Trophoblast cell (in vitro differentiated cells and primary cell): ENCODE results near the gene PNPLA7.
"Not testable (repeated sequence)": the region's sequence is repeated elsewhere in the genome, so short reads cannot be mapped to it uniquely, and the experiment has no call there.

Source experiments
- DNase-seq, 2 donors: peaks; one replicate each; pipeline ENCODE4 v3.0.0-alpha.2; 2016
- H2AFZ ChIP-seq: 2 replicates; pipeline ENCODE4 v1.6.1; 2013; ENCODE audit warnings: low read length, moderate library complexity, mild to moderate bottlenecking; ENCODE audit not compliant: insufficient read depth, poor library complexity
- H2AK5ac ChIP-seq: 2 replicates; pipeline ENCODE4 v1.6.1; 2013; ENCODE audit warnings: mild to moderate bottlenecking, low read length
- H2BK120ac ChIP-seq: 2 replicates; pipeline ENCODE4 v1.6.1; 2013; ENCODE audit warnings: low read length, mild to moderate bottlenecking, moderate library complexity; ENCODE audit not compliant: insufficient read depth, poor library complexity
- H2BK12ac ChIP-seq: 2 replicates; pipeline ENCODE4 v1.6.1; 2013; ENCODE audit warnings: mild to moderate bottlenecking, low read length, moderate library complexity
- H2BK5ac ChIP-seq: 2 replicates; pipeline ENCODE4 v1.6.1; 2013; ENCODE audit warnings: low read length, low read depth, moderate library complexity, mild to moderate bottlenecking; ENCODE audit not compliant: poor library complexity
- H3K14ac ChIP-seq: 2 replicates; pipeline ENCODE4 v1.6.1; 2013; ENCODE audit warnings: mild to moderate bottlenecking, low read length
- H3K18ac ChIP-seq: 2 replicates; pipeline ENCODE4 v1.6.1; 2013; ENCODE audit warnings: mild to moderate bottlenecking, low read length
- H3K23ac ChIP-seq: 2 replicates; pipeline ENCODE4 v1.6.1; 2013; ENCODE audit warnings: low read length
- H3K27ac ChIP-seq: 2 replicates; pipeline ENCODE4 v1.5.1; 2013; ENCODE audit warnings: low read depth, mild to moderate bottlenecking, inconsistent platforms, low read length, moderate library complexity
- H3K27me3 ChIP-seq: 2 replicates; pipeline ENCODE4 v1.6.1; 2013; ENCODE audit warnings: inconsistent platforms, mild to moderate bottlenecking, low read length, moderate library complexity; ENCODE audit not compliant: insufficient read depth
- H3K36me3 ChIP-seq, 2 experiments: 1 replicate in 1 of 2; 2 replicates in 1 of 2; pipeline ENCODE4 v1.6.1; 2013; ENCODE audit warnings: low read length in 2 of 2, mild to moderate bottlenecking in 2 of 2, moderate library complexity in 1 of 2; ENCODE audit not compliant: insufficient read depth in 2 of 2, control insufficient read depth in 1 of 2
- H3K4ac ChIP-seq: 2 replicates; pipeline ENCODE4 v1.6.1; 2013; ENCODE audit warnings: low read depth, mild to moderate bottlenecking, low read length, moderate library complexity
- H3K4me1 ChIP-seq, 2 experiments: 1 replicate in 1 of 2; 2 replicates in 1 of 2; pipeline ENCODE4 v1.6.1; 2013; ENCODE audit warnings: low read length in 2 of 2, mild to moderate bottlenecking in 2 of 2, moderate library complexity in 1 of 2; ENCODE audit not compliant: insufficient read depth in 2 of 2, control insufficient read depth in 1 of 2
- H3K4me2 ChIP-seq: 2 replicates; pipeline ENCODE4 v1.6.1; 2013; ENCODE audit warnings: inconsistent platforms, mild to moderate bottlenecking, low read length, moderate library complexity
- H3K4me3 ChIP-seq: 2 replicates; pipeline ENCODE4 v1.5.1; 2013; ENCODE audit warnings: mild to moderate bottlenecking, low read depth, low read length, inconsistent platforms
- H3K79me1 ChIP-seq: one replicate; pipeline ENCODE4 v1.6.1; 2013; ENCODE audit warnings: low read length
- H3K79me2 ChIP-seq: 2 replicates; pipeline ENCODE4 v1.6.1; 2013; ENCODE audit warnings: low read length, mild to moderate bottlenecking; ENCODE audit not compliant: control insufficient read depth, insufficient read depth, poor library complexity
- H3K9ac ChIP-seq: 2 replicates; pipeline ENCODE4 v1.6.1; 2013; ENCODE audit warnings: mild to moderate bottlenecking, low read length
- H3K9me3 ChIP-seq: 2 replicates; pipeline ENCODE4 v1.6.1; 2013; ENCODE audit warnings: low read depth, mild to moderate bottlenecking, control low read depth, inconsistent platforms, low read length; ENCODE audit not compliant: insufficient read depth
- H4K12ac ChIP-seq: 2 replicates; pipeline ENCODE4 v1.6.1; 2013; ENCODE audit warnings: low read depth, mild to moderate bottlenecking, low read length, moderate library complexity
- H4K8ac ChIP-seq: 2 replicates; pipeline ENCODE4 v1.6.1; 2013; ENCODE audit warnings: low read depth, mild to moderate bottlenecking, low read length, moderate library complexity
- H4K91ac ChIP-seq: one replicate; pipeline ENCODE4 v1.6.1; 2013; ENCODE audit warnings: low read depth, mild to moderate bottlenecking, low read length, moderate library complexity
- WGBS: extraction: QIAGEN DNeasy Blood & Tissue Kit; methylation state at CpG from one replicate; pipeline ENCODE4 v1.1.7; 2013; ENCODE audit warnings: missing lambda C conversion rate; ENCODE audit not compliant: insufficient read length, insufficient coverage; ENCODE audit errors: extremely low coverage; 5-methylcytosine and 5-hydroxymethylcytosine counted together

The PNPLA7 gene

GRCh38 chr9:137520614-137521404, 29.4 kb downstream of the PNPLA7 start:
- Histone ChIP-seq H3K4me2 (no peak overlapping the region), H4K12ac (no peak overlapping the region), H3K27ac (no peak overlapping the region), H3K4me1 (no peaks in the 10 kb centered on the region), H3K14ac (no peak overlapping the region), H2AFZ (no peak overlapping the region), H3K23ac (no peak overlapping the region), H2BK5ac (no peak overlapping the region), H3K4me3 (no peak overlapping the region), H2AK5ac (no peak overlapping the region), H4K8ac (no peak overlapping the region), H3K18ac (no peak overlapping the region), H2BK12ac (no peak overlapping the region), H3K27me3 (no peaks in the 10 kb centered on the region), H3K79me2 (no peaks in the 10 kb centered on the region), H4K91ac (no peak overlapping the region), H2BK120ac (no peak overlapping the region), H3K9me3 (peaks cover 5% of the 10 kb centered on the region), H3K79me1 (no peaks in the 10 kb centered on the region), H3K36me3 (no peaks in the 10 kb centered on the region), H3K4ac (no peak overlapping the region), H3K9ac (no peak overlapping the region)
- no peak for DNase-seq
- no CpG with 5 or more reads among the region's 30 CpGs for WGBS

GRCh38 chr9:137519553-137519952, 30.6 kb downstream of the PNPLA7 start:
- Histone ChIP-seq H3K4me1 (no peaks in the 10 kb centered on the region), H3K18ac (no peak overlapping the region), H2BK5ac (no peak overlapping the region), H3K9ac (no peak overlapping the region), H2BK12ac (no peak overlapping the region), H4K12ac (no peak overlapping the region), H3K14ac (no peak overlapping the region), H3K79me2 (no peaks in the 10 kb centered on the region), H3K23ac (no peak overlapping the region), H3K4me3 (no peak overlapping the region), H3K27ac (no peak overlapping the region), H3K79me1 (no peaks in the 10 kb centered on the region), H3K36me3 (no peaks in the 10 kb centered on the region), H3K4ac (no peak overlapping the region), H4K91ac (no peak overlapping the region), H2BK120ac (no peak overlapping the region), H2AFZ (no peak overlapping the region), H2AK5ac (no peak overlapping the region), H3K27me3 (no peaks in the 10 kb centered on the region), H3K9me3 (peaks cover 5% of the 10 kb centered on the region), H4K8ac (no peak overlapping the region), H3K4me2 (no peak overlapping the region)
- DNase-seq = no peak
- WGBS = no CpG with 5 or more reads among the region's 10 CpGs

DNA sequence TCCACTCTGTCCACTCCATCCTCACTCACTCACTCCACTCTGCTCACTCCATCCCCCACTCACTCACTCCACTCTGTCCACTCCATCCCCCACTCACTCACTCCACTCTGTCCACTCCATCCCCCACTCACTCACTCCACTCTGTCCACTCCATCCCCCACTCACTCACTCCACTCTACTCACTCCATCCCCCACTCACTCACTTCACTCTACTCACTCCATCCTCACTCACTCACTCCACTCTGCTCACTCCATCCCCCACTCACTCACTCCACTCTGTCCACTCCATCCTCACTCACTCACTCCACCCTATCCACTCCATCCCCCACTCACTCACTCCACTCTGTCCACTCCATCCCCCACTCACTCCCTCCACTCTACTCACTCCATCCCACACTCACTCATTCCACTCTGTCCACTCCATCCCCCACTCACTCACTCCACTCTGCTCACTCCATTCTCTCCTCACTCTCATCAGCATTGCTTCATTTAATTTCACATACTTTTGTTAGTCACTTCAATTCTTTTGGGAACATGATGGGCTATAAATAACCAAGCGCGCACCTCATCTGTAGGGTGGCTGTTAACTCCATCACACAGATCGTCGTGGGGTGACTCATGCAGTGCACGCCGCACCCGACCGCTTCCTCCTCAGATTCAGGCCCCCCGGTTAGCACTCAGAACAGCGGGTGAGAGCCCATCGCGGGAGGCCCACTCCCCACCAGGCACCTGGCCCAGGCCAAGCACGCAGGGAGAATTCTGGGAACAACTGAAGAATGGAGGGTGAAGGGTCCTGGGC, 31.3 kb downstream of the PNPLA7 start:
- not testable (repeated sequence) for H3K9me3 ChIP-seq, H3K14ac ChIP-seq, H2BK12ac ChIP-seq, H4K8ac ChIP-seq, H3K4me1 ChIP-seq, H3K18ac ChIP-seq, H3K36me3 ChIP-seq, H3K9ac ChIP-seq, H3K79me2 ChIP-seq, H3K27me3 ChIP-seq, H4K91ac ChIP-seq, H3K4ac ChIP-seq, H3K27ac ChIP-seq, DNase-seq, H2BK5ac ChIP-seq, H2AK5ac ChIP-seq, H3K4me2 ChIP-seq, H2BK120ac ChIP-seq, H3K79me1 ChIP-seq, H4K12ac ChIP-seq, H3K23ac ChIP-seq, H3K4me3 ChIP-seq, H2AFZ ChIP-seq
- no CpG with 5 or more reads among the region's 13 CpGs for WGBS

- no peaks in the 10 kb centered on the region for H3K4me1 ChIP-seq
- H3K4me3 ChIP-seq = no peak overlapping the region
- no peaks in the 10 kb centered on the region for H3K79me1 ChIP-seq
- no peak overlapping the region for H3K4me2 ChIP-seq
- H2BK5ac ChIP-seq = no peak overlapping the region
- H4K12ac ChIP-seq = no peak overlapping the region
- H3K36me3 ChIP-seq = no peaks in the 10 kb centered on the region
- no peak overlapping the region for H3K23ac ChIP-seq
- no peak for DNase-seq
- no peak overlapping the region for H2AK5ac ChIP-seq
- H3K27me3 ChIP-seq = no peaks in the 10 kb centered on the region
- H2BK120ac ChIP-seq = no peak overlapping the region
- no peak overlapping the region for H4K91ac ChIP-seq
- H2BK12ac ChIP-seq = no peak overlapping the region
- no peak overlapping the region for H4K8ac ChIP-seq
- H3K9me3 ChIP-seq = peaks cover 8% of the 10 kb centered on the region
- no peak overlapping the region for H3K14ac ChIP-seq
- no CpG with 5 or more reads among the region's 10 CpGs for WGBS
- no peak overlapping the region for H3K9ac ChIP-seq
- no peak overlapping the region for H2AFZ ChIP-seq
- H3K27ac ChIP-seq = no peak overlapping the region
- no peaks in the 10 kb centered on the region for H3K79me2 ChIP-seq
- no peak overlapping the region for H3K18ac ChIP-seq
- H3K4ac ChIP-seq = no peak overlapping the region
Observed at GRCh38 chr9:137516144-137516917, 33.9 kb downstream of the PNPLA7 start.
